Amniotic stem cell (primary cell): ENCODE data around the gene HDGFL3.
"Not testable (repeated sequence)": the region's sequence is repeated elsewhere in the genome, so short reads cannot be mapped to it uniquely, and the experiment has no call there.

ENCODE experiments used
- DNase-seq: peaks from one replicate; lab custom pipeline; 2025; lab: John Stamatoyannopoulos, UW

Gene HDGFL3

DNA sequence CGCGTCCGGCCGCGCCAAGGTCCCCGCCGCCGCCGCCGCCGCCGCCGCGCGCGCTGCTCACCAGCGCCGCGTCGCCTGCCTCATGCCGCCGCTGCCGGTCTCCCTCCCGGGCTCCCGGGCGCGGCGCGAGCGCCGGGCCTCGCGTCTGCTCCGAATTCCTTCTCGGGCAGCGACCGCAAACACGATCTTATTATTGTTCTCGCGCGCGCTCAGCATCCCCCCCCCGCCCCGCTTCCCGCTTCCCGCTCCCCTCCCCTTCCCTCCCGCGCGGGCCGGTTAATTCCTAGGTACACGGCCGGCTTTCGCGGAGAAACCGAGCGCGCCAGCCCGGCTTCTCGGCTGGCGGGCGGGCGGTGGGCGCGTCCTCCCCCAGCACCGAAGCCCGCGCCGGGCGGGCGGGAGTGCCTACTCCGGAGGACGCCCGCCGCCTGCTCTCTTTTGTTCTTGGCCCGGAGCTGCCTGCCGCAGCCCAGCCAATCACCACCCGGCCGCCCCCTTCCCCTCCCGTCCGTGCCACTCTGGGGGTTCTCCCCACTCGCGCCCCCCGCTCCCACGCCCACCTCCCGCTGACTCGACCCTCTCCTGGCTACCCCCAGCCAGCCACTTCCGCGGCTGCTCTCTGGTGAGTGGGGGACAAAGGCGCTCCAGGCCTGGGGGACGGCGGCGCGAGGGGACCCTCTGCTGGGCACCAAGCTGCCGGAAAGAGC is at the start of gene HDGFL3:
HDGFL3 (minus strand) TSS at position 164 of the 707 bp plus-strand sequence. CDS start 409 bp downstream, outside the sequence.
- peak; percentile 29 for DNase-seq

- DNase-seq = no peak
These were observed 43.2 kb upstream of the HDGFL3 start for GRCh38 chr15:83250781-83251180.

GRCh38 chr15:83249030-83249343 is 41.4 kb upstream of the HDGFL3 start:
- no peak for DNase-seq

DNA sequence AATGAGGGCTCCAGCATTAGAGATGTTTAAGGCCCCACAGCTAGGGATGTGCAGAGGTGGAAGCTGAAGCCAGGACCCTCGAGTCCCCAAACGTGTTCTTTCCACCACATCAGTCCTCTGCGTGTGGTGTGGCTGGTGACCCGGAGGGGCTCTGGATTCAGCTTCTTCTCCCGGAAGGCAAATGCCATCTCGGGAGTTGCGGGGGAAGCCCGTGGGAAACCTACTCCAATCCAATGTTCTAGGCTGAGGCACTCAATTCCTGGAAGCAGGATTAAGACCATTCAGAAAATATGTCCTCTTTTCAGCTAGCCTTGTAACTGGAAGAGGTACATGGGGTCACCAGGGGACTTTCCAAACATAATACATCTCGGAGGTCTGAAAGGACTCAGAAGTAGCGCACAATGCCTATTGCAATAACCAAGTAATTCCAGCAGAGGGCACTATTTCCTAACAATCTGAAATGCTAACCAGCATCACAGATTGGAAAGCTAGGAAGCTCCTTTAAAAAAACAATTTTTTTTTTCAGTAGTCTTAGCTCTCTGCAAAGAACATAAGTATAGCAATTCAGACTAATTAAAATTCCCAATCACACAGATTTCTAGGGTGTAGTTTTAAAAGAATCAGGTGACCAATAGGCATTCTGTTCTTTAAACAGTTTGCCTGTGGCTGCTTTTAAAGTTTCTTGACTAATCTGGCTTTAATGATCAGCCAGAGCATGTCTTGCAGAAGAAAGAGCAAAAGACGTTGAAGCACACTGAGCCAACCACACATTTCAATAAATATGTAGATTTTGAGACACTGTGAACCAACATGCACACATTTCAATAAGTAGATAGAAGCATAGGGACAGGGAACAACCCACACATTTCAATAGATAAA is 40.8 kb upstream of the HDGFL3 start:
- DNase-seq = peak; percentile 17

DNA sequence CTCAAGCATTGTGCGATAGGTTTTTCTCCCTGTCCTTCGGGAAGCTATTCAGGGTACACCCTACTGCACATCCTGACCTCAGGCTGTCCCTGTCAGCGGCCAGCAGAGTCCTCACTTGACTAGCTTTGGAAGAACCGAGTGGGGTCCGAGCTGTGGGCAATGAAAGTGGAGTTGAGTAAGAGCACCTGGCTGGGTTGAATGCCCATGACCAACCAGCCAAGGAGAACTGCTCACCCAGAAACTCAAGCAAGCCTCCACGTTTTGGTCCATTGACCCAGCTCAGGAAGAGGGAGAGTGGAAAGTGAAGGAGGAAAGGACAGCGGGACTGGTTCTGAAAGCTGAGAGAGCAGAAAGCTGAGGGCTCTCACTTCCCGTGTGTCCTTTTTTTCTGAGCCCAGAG is 36.0 kb upstream of the HDGFL3 start:
- no peak for DNase-seq

DNA sequence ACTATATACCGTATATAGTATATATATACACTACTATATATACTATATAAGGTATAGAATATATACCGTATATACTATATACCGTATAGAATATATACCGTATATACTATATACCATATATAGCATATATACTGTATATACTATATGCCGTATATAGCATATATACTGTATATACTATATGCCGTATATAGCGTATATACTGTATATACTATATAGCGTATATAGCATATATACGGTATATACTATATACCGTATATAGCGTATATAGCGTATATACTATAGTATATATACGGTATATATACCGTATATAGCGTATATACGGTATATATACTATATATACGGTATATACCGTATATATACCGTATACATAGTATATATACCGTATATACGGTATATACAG is 22.6 kb upstream of the HDGFL3 start:
- DNase-seq = no peak

DNA sequence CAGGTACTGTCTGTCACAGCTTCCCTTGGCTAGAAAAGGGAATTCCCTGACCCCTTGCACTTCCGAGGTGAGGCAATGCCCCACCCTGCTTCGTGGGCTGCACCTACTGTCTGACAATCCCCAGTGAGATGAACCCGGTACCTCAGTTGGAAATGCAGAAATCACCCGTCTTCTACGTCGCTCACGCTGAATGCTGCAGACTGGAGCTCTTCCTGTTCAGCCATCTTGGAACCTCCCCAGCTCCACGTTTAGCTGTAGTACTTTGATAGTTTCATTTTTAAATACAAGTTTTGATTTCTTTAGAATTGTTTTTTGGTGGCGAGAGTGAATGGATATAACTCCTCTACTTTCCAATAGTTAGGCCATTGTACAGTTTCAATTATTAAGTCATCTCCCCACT is 17.8 kb upstream of the HDGFL3 start:
- no peak for DNase-seq

DNA sequence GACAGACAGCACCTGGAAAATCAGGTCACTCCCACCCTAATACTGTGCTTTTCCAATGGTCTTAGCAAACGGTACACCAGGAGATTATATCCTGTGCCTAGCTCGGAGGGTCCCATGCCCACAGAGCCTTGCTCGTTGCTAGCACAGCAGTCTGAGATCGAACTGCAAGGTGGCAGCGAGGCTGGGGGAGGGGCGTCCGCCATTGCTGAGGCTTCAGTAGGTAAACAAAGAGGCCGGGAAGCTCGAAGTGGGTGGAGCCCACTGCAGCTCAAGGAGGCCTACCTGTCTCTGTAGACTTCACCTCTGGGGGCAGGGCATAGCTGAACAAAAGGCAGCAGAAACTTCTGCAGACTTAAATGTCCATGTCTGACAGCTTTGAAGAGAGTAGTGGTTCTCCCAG is 14.2 kb upstream of the HDGFL3 start:
- not testable (repeated sequence) for DNase-seq

- no peak for DNase-seq
These were observed 11.4 kb upstream of the HDGFL3 start for GRCh38 chr15:83219026-83219425.

- no peak for DNase-seq
These were observed 7.7 kb upstream of the HDGFL3 start for GRCh38 chr15:83215306-83215705.

GRCh38 chr15:83210619-83211018 is 3.0 kb upstream of the HDGFL3 start:
- no peak for DNase-seq

- no peak for DNase-seq
These were observed 1.7 kb upstream of the HDGFL3 start for GRCh38 chr15:83209333-83209732.

- DNase-seq = no peak
These were observed 691 bp upstream of the HDGFL3 start for GRCh38 chr15:83208367-83208661.

DNA sequence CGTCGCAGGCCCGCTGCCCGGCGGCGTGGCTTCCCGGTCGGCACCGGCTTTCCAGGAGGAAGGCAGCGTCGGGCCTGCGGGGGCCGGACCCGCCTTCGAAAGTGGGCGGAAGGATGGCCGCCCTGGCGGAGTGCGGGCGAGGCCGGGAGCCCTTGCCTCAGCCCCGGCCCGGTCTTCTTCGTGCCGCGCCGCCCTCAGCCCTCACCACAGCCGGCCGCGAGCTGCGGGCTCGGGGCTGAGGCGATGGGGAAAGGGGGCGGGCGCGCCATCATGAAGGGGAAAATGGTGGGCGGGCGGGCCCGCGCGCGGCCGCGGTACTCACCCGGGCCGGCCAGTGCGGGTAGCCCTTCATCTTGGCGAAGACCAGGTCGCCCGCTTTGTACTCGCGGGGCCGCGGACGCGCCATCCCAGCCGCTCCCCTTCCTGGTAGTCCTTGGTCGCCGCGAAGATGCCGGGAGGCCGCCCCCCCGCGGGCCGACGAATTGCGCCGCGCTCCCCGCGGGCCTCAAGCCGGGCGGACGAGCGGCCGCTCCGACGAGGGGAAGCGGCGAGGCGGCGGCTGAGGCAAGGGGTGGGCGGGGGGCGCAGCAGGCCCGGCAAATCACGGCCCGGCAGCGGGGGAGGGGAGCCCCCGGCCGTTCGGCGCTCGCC is 489 bp downstream of the HDGFL3 start:
- DNase-seq = no peak

DNA sequence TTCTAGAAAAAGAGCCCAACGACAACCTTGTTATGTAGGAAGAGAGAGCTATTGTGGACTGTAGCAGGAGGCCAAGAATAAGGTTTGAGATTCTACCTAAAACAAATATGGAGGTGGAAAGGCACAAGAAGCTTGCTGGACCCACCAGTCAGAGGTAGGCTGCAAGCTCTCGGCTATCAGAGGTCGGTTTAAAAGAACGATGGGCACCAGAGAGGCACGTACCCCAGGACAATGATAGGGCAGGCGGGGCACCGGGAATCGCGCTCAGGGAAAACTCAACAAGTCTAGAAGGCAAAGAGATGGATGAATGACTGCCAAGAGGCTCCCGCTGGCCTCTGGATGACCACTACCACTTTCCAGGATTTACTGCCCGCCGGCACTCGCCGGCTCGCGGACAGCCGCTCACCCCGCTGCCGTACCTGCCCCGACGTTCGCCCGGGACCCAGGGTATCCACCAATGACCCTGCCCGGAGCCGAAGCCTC is 1.1 kb downstream of the HDGFL3 start:
- DNase-seq = no peak

- peak; percentile 27 for DNase-seq
These were observed 1.8 kb downstream of the HDGFL3 start for GRCh38 chr15:83205725-83206324.

- no peak for DNase-seq
These were observed 2.9 kb downstream of the HDGFL3 start for GRCh38 chr15:83204697-83205096.

DNA sequence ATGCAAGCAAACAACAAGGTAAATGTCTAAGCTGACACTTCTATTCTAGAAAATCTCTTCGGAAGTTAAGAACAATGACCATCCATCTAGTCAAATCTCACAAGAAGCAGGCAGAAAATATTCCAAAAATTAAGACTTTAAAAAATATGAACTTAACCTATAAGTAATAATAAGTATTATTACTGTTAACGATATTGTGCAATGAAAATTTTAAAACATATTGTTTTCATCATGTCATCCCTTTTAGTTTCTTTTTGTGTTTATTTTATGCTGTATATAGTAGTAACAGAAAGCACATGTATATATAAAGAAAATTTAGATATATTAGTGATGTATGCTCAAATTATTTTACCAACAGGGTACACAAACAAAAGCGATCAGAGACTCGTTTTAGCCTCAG is 4.1 kb downstream of the HDGFL3 start:
- DNase-seq = no peak

DNA sequence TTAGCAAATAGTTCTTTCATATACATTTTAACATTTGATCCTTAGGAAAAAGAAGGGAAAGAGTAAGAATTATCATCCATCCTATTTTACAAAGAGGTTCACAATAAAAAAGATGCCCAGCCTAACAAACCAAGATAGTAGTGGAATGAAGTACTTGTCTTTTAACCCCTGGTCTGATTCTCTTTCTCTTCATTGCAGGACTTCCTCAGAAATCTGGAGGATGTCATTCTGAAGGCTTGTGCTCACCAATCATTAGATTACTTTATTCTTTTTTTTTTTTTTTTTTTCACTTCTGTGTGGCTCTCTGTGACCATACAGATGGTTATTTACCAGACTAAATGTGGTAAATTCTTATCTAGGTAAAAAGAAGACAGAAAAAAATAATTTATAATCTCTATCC is 7.0 kb downstream of the HDGFL3 start:
- DNase-seq = no peak

DNA sequence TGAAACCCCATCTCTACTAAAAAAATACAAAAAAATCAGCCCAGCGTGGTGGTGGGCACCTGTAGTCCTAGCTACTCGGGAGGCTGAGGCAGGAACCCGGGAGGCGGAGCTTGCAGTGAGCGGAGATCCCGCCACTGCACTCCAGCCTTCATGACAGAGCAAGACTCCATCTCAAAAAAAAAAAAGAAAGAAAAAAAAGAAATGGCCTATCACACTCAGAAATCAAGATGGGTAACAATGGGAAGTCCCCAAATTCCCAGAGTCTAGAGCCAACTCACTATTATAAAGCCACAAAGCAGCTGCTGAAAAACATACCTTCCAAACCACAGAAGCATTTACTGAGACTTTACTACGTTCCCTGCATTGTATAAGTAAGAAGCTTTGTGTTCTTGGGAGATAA is 7.5 kb downstream of the HDGFL3 start:
- DNase-seq = no peak

GRCh38 chr15:83199288-83199687 is 8.3 kb downstream of the HDGFL3 start:
- DNase-seq = no peak

- no peak for DNase-seq
These were observed 9.1 kb downstream of the HDGFL3 start for GRCh38 chr15:83198476-83198875.

GRCh38 chr15:83194528-83194927 is 13.1 kb downstream of the HDGFL3 start:
- DNase-seq = no peak
